GM23248 (cell line): ENCODE results near the gene FTO.

Experiments
- EZH2 ChIP-seq: fragments of 200-600 bp; sonication (generic); IDR thresholded peaks from 2 replicates; pipeline ENCODE4 v1.6.1; 2018; ENCODE audit warnings: antibody characterized with exemption, mild to moderate bottlenecking; ENCODE audit not compliant: insufficient read depth, poor library complexity, severe bottlenecking
- EZH2phosphoT487 ChIP-seq: fragments of 200-600 bp; sonication (generic); IDR thresholded peaks from 2 replicates; pipeline ENCODE4 v1.6.1; 2018; ENCODE audit warnings: antibody characterized with exemption, moderate library complexity, mild to moderate bottlenecking, low read depth; ENCODE audit not compliant: insufficient read depth

DNA sequence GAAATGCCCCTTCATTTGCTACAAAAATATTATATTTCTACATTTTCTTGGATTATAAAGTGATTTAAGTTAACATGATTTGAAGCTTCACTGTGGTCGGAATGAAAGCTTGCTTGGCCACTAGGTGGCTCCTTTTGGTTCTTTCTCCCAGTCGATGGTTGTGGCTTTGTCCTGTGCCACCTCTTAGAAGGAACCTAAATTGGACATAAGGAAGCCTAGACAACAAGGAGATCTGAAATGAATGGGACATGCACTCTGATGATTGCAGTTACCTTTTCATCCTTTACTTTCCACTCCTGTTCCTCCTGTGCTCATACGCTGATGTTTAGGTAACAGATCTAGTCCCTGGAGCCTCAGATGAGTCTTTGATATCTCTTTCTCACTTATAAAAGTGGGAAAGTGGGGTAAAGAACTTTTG, 39.2 kb downstream of the FTO start:
- TF ChIP-seq EZH2 = no peak
- no peak for TF ChIP-seq EZH2phosphoT487
